ENCODE data around the gene COL23A1. TPM values are rescaled to one million over a fixed set of nuclear protein-coding genes. Genes with fewer than 3 reads are reported as not detected.

COL23A1 gene
- total RNA-seq, 1 experiment from 2014 or later: 15.0 TPM

- peak overlapping the region; percentile 72; the same call in 1 of the 2 replicates for H3K27ac Mint-ChIP-seq
- H3K36me3 Mint-ChIP-seq: no peaks in the 10 kb centered on the region
- POLR2A ChIA-PET: interaction anchor here (0.7 kb wide), 1 partner anchor 100 kb away, joined by 3 read pairs; no protein-coding TSS in a partner anchor
- H3K9me3 Mint-ChIP-seq: no peaks in the 10 kb centered on the region
- TF ChIP-seq ZNF281 (CRISPR knock-in tag; IDR thresholded peaks at IDR 0.05) (no peak), TEAD1 (CRISPR knock-in tag; IDR thresholded peaks at IDR 0.05) (no peak), ELF4 (CRISPR knock-in tag; IDR thresholded peaks at IDR 0.05; ENCODE audit: low read depth) (no peak), ERG (CRISPR knock-in tag; IDR thresholded peaks at IDR 0.05) (no peak), TCF7 (CRISPR knock-in tag; IDR thresholded peaks at IDR 0.05; ENCODE audit: low read depth) (no peak), ZNF138 (CRISPR knock-in tag; conservative IDR thresholded peaks at IDR 0.05) (no peak), HMGXB4 (CRISPR knock-in tag; IDR thresholded peaks at IDR 0.05) (no peak), MLX (CRISPR knock-in tag; IDR thresholded peaks at IDR 0.05) (no peak), AR (CRISPR knock-in tag; IDR thresholded peaks at IDR 0.05) (no peak), ZNF317 (CRISPR knock-in tag; IDR thresholded peaks at IDR 0.05; ENCODE audit: borderline replicate concordance, low read depth) (no peak), ATF2 (CRISPR knock-in tag; IDR thresholded peaks at IDR 0.05; ENCODE audit: borderline replicate concordance, low read depth) (no peak), CDX4 (CRISPR knock-in tag; IDR thresholded peaks at IDR 0.05; ENCODE audit: borderline replicate concordance) (no peak), NFYB (CRISPR knock-in tag; conservative IDR thresholded peaks at IDR 0.05; ENCODE audit: low read depth) (no peak)
- no peak overlapping the region for H3K4me3 Mint-ChIP-seq
- CTCF ChIA-PET: interaction anchor here (1.0 to 2.4 kb wide), 3 partner anchors 33 to 51 kb away, joined by 3 to 10 read pairs (median 3); no protein-coding TSS in a partner anchor
- H3K27me3 Mint-ChIP-seq (ENCODE audit: low read depth): no peaks in the 10 kb centered on the region
- ATAC-seq: no peak
- no peak for DNase-seq (ENCODE audit: low spot score)
- H3K4me1 Mint-ChIP-seq: peaks cover 26% of the 10 kb centered on the region
These were observed 259.3 kb downstream of the COL23A1 start for GRCh38 chr5:178330791-178331404.
